NB4 (cell line): ENCODE data around the gene DNMBP.
"Not testable (repeated sequence)": the region's sequence is repeated elsewhere in the genome, so short reads cannot be mapped to it uniquely, and the experiment has no call there.

Experiments used
- DNase-seq: peaks from one replicate; pipeline ENCODE4 v3.0.0; 2010; ENCODE audit warnings: low read depth
- H3K4me3 ChIP-seq: one replicate; pipeline ENCODE4 v1.5.1; 2011; ENCODE audit warnings: mild to moderate bottlenecking, low read depth, low read length, moderate library complexity
- MYC ChIP-seq: IDR thresholded peaks from 2 replicates; pipeline ENCODE4 v1.6.1; 2011; ENCODE audit warnings: low read depth, low read length
- POLR2A ChIP-seq: IDR thresholded peaks from 2 replicates; pipeline ENCODE4 v1.6.1; 2011; ENCODE audit warnings: mild to moderate bottlenecking; ENCODE audit not compliant: insufficient read length; ENCODE audit errors: extremely low read depth
- TF ChIP-seq, protein P1 (sequence below): IDR thresholded peaks from 2 replicates; pipeline ENCODE4 v1.6.1; 2011; ENCODE audit warnings: low read depth, low read length
- TF ChIP-seq, protein P2 (sequence below): IDR thresholded peaks from one replicate; pipeline ENCODE4 v1.5.1; 2012; ENCODE audit warnings: low read depth, low read length

DNMBP gene

GRCh38 chr10:99958806-99959205 is 50.9 kb downstream of the DNMBP start:
- TF ChIP-seq POLR2A = no peak
- no peak for TF ChIP-seq MYC
- TF ChIP-seq, protein P1, sequence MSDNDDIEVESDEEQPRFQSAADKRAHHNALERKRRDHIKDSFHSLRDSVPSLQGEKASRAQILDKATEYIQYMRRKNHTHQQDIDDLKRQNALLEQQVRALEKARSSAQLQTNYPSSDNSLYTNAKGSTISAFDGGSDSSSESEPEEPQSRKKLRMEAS = no peak
- TF ChIP-seq, protein P2, sequence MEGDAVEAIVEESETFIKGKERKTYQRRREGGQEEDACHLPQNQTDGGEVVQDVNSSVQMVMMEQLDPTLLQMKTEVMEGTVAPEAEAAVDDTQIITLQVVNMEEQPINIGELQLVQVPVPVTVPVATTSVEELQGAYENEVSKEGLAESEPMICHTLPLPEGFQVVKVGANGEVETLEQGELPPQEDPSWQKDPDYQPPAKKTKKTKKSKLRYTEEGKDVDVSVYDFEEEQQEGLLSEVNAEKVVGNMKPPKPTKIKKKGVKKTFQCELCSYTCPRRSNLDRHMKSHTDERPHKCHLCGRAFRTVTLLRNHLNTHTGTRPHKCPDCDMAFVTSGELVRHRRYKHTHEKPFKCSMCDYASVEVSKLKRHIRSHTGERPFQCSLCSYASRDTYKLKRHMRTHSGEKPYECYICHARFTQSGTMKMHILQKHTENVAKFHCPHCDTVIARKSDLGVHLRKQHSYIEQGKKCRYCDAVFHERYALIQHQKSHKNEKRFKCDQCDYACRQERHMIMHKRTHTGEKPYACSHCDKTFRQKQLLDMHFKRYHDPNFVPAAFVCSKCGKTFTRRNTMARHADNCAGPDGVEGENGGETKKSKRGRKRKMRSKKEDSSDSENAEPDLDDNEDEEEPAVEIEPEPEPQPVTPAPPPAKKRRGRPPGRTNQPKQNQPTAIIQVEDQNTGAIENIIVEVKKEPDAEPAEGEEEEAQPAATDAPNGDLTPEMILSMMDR = no peak
- no peak for DNase-seq
- no peak overlapping the region for H3K4me3 ChIP-seq

- no peak for DNase-seq
- no peak for TF ChIP-seq MYC
- TF ChIP-seq, protein P2 = no peak
- TF ChIP-seq, protein P1 = no peak
- no peak for TF ChIP-seq POLR2A
- no peak overlapping the region for H3K4me3 ChIP-seq
Observed at GRCh38 chr10:99958302-99958701, 51.4 kb downstream of the DNMBP start.

DNA sequence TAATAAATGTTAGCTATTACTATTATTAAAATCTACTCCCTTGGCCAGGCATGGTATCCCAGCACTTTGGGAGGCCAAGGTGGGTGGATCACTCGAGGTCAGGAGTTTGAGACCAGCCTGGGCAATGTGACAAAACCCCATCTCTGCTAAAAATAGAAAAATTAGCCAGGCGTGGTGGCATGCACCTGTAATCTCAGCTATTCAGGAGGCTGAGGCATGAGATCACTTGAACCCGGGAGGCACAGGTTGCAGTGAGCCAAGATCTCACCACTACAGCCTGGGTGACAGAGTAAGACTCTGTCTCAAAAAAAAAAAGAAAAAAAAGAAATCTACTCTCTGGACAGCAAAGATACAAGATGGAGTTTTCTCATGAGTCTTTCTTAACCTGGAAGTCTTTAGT is 56.2 kb downstream of the DNMBP start:
- not testable (repeated sequence) for H3K4me3 ChIP-seq, DNase-seq

DNA sequence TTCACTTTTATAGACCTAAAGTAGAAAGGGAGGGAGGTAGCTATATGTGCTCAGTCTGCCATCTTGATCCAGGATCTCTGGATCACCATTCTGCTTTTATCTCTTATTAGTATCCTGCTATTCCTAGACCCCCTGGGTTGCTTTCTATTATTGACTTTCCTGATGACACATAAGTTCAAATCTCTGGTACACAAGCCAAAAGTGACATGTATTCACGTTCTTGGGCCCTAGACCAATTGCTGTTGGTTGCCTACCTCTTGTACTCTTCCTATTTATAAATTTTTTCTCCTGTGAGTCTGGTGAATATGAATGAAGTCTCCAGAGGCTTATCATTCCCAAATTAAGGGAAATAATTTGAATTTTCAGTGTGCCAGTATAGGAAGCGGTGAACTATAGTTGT is 56.9 kb downstream of the DNMBP start:
- TF ChIP-seq MYC = no peak
- TF ChIP-seq, protein P2 = no peak
- no peak for TF ChIP-seq POLR2A
- TF ChIP-seq, protein P1 = no peak
- DNase-seq = no peak

DNA sequence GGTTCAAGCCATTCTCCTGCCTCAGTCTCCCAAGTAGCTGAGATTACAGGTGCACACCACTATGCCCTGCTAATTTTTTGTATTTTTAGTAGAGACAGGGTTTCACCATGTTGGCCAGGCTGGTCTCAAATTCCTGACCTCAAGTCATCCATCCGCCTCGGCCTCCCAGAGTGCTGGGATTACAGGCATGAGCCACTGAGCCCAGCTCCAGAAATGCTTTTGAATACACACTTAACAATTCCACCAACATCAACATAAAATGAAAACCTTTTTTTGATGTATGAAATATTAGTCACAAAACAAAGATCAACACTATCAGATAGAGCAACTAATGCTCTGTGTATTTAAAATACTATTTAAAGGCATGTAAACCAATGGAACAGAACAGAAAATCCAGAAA is 63.7 kb downstream of the DNMBP start:
- not testable (repeated sequence) for H3K4me3 ChIP-seq, DNase-seq

More for the DNA sequence above, 56.9 kb downstream of the DNMBP start:
- no peak overlapping the region for H3K4me3 ChIP-seq

DNA sequence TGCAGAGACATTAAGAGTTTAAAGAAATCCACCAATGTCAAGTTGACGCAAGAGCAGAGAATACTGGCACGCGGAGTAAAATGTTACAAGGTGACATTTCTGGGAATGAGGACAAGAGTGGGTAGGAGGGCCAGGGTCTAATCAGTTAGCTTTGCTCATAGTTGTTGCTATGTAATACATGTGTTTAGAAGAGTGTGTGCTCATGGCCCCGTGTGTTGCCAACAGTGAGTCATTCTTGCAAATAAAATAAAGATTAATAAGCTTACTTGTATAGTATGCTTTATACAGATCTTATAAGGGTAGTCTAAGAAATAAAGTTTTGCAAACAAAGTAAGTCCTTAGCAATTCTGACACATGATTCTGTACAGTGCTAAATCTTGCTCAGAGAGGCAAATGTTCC is 64.5 kb downstream of the DNMBP start:
- no peak overlapping the region for H3K4me3 ChIP-seq
- no peak for DNase-seq
- TF ChIP-seq, protein P1 = no peak
- TF ChIP-seq MYC = no peak

- no peak overlapping the region for H3K4me3 ChIP-seq
- TF ChIP-seq, protein P1 = no peak
- TF ChIP-seq, protein P2 = no peak
- TF ChIP-seq POLR2A (no peak), MYC (no peak)
- DNase-seq = no peak
Observed at GRCh38 chr10:99944860-99945259, 64.9 kb downstream of the DNMBP start.

DNA sequence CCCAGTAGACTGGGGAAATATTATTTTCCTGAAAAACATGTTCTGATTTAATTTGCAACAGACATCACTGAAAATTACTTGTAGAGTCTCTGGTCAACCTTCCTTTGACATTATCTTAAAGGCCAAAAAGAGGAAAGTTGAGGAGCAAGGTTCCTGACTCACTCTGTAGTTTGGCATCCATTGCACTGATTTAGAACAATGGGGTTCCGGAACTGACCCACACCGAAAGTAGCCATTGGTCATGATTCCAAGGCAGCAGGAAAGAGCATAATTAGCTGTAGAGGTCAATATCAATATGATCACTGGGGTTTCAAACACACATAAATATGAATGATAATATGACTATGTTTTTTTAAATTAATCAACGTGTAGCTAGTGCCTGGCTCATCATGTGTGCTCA is 65.8 kb downstream of the DNMBP start:
- no peak for DNase-seq
- TF ChIP-seq, protein P2 = no peak
- TF ChIP-seq, protein P1 = no peak
- TF ChIP-seq POLR2A (no peak), MYC (no peak)
- H3K4me3 ChIP-seq = no peak overlapping the region
